ENCODE data around the gene MMP17. TPM values are rescaled to one million over a fixed set of nuclear protein-coding genes. Genes with fewer than 3 reads are reported as not detected.

Gene MMP17
- total and polyA plus RNA-seq, 5 donors from 2014 or later, result 0.51 TPM; not detected in 4

DNA sequence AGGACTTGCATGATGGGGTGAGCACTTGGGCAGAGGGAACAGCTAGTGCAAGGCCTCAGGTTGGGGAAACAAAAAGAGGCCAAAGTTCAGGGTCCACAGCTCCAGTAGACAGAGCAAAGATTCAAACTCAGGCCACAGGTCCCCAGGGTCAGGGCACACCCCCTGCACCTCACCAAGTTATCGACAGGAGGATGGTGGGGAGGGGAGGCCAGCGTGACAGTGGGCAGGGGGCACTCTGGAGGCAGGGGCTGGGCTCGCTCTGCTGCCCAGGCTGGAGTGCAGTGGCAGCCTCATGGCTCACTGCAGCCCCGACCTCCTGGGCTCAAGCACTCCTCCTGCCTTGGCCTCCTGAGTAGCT, 33.9 kb downstream of the MMP17 start:
- Mint-ChIP-seq H3K27ac (no peak overlapping the region), H3K9me3 (no peaks in the 10 kb centered on the region), H3K36me3 (no peaks in the 10 kb centered on the region), H3K4me3 (no peak overlapping the region), H3K27me3 (peaks cover 5% of the 10 kb centered on the region), H3K4me1 (peaks cover 0 to 4% (median under 1%) of the 10 kb centered on the region in 4 donors)
- Histone ChIP-seq H3K27me3 (ENCODE audit: control insufficient read depth, insufficient read depth, low read length) (no peaks in the 10 kb centered on the region), H3K9me3 (ENCODE audit: control insufficient read depth in 2 of 2, low read length in 2 of 2) (no peaks in the 10 kb centered on the region), H3K27ac (ENCODE audit: insufficient read depth, low read length, poor library complexity, severe bottlenecking) (no peak overlapping the region), H3K4me3 (ENCODE audit: low read depth, low read length) (no peak overlapping the region), H3K36me3 (ENCODE audit: control insufficient read depth, insufficient read depth, low read length) (no peaks in the 10 kb centered on the region), H3K4me1 (ENCODE audit: control insufficient read depth, insufficient read depth, low read length, poor library complexity, severe bottlenecking) (no peaks in the 10 kb centered on the region)
- DNase-seq, result no peak
- ATAC-seq (ENCODE audit: low read depth in 2 of 2), result no peak

DNA sequence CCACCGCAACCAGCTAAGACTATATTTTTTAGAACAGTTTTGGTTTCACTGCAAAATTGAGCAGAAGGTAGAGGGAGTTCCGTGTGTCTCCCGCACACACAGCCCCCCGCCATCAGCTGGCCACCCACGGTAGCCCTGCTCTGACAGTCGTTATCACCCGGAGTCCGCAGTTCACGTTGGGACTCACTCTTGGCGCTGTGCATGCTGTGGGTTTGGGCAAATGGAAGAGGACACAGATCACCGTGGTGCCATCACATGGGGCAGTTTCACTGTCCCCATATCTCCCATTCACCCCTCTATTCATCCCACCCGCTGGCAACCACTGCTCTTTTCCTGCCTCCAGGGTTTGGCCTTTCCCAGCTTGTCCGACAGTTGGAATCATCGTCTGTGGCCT, 34.4 kb downstream of the MMP17 start:
- peaks cover 0 to 4% (median under 1%) of the 10 kb centered on the region in 4 donors for H3K4me1 Mint-ChIP-seq
- ATAC-seq (ENCODE audit: low read depth in 2 of 2), result no peak
- Histone ChIP-seq H3K4me3 (ENCODE audit: low read depth, low read length) (no peak overlapping the region), H3K27me3 (ENCODE audit: control insufficient read depth, insufficient read depth, low read length) (no peaks in the 10 kb centered on the region), H3K9me3 (ENCODE audit: control insufficient read depth in 2 of 2, low read length in 2 of 2) (no peaks in the 10 kb centered on the region), H3K27ac (ENCODE audit: insufficient read depth, low read length, poor library complexity, severe bottlenecking) (no peak overlapping the region), H3K36me3 (ENCODE audit: control insufficient read depth, insufficient read depth, low read length) (no peaks in the 10 kb centered on the region), H3K4me1 (ENCODE audit: control insufficient read depth, insufficient read depth, low read length, poor library complexity, severe bottlenecking) (no peaks in the 10 kb centered on the region)
- H3K27me3 Mint-ChIP-seq, result peaks cover 5% of the 10 kb centered on the region
- no peaks in the 10 kb centered on the region for H3K36me3 Mint-ChIP-seq
- H3K9me3 Mint-ChIP-seq, result no peaks in the 10 kb centered on the region
- no peak overlapping the region for H3K4me3 Mint-ChIP-seq
- H3K27ac Mint-ChIP-seq, result no peak overlapping the region
- DNase-seq, result no peak

DNA sequence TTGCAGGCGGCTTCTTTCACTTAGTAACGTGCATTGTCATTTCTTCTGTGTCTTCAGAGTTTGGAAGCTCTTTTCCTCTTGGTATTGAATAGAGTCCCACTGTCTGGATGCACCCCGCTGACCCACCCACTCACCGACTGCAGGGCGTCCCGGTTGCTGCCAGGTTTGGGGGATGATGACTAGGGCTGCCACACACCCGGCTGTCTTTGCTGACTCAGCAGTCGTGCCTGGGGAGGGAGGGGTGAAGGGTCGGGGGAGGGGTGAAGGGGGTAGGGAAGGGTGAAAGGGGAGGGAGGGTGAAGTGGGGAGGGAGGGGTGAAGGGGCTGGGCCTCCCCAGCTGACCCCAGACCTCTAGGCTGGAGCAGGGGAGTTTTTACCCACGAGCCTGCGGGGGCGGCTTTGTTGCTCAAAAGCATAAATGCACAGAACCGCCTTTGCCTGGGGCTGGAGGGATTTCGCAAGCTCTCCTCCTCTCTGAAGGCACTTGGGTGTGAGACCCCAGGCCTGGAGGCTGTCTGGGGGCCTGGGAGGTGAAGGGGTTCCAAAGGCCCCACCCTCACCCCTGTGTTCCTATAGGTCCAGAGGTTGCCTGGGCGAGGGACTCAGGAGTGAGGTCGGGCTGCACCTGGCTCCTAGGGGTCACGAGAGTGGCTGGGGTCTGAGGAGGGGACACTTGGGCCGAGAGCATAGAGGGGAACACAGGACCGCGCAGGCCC, 35.0 kb downstream of the MMP17 start:
- Histone ChIP-seq H3K27ac (ENCODE audit: insufficient read depth, low read length, poor library complexity, severe bottlenecking) (no peak overlapping the region), H3K36me3 (ENCODE audit: control insufficient read depth, insufficient read depth, low read length) (no peaks in the 10 kb centered on the region), H3K9me3 (ENCODE audit: control insufficient read depth in 2 of 2, low read length in 2 of 2) (no peaks in the 10 kb centered on the region), H3K4me3 (ENCODE audit: low read depth, low read length) (no peak overlapping the region), H3K27me3 (ENCODE audit: control insufficient read depth, insufficient read depth, low read length) (no peaks in the 10 kb centered on the region), H3K4me1 (ENCODE audit: control insufficient read depth, insufficient read depth, low read length, poor library complexity, severe bottlenecking) (no peaks in the 10 kb centered on the region)
- DNase-seq (no peak), ATAC-seq (ENCODE audit: low read depth in 2 of 2) (no peak)
- peaks cover 0 to 4% (median under 1%) of the 10 kb centered on the region in 4 donors for H3K4me1 Mint-ChIP-seq
- H3K4me3 Mint-ChIP-seq, result no peak overlapping the region
- peaks cover 5% of the 10 kb centered on the region for H3K27me3 Mint-ChIP-seq
- no peaks in the 10 kb centered on the region for H3K36me3 Mint-ChIP-seq
- H3K9me3 Mint-ChIP-seq, result no peaks in the 10 kb centered on the region
- H3K27ac Mint-ChIP-seq, result no peak overlapping the region

DNA sequence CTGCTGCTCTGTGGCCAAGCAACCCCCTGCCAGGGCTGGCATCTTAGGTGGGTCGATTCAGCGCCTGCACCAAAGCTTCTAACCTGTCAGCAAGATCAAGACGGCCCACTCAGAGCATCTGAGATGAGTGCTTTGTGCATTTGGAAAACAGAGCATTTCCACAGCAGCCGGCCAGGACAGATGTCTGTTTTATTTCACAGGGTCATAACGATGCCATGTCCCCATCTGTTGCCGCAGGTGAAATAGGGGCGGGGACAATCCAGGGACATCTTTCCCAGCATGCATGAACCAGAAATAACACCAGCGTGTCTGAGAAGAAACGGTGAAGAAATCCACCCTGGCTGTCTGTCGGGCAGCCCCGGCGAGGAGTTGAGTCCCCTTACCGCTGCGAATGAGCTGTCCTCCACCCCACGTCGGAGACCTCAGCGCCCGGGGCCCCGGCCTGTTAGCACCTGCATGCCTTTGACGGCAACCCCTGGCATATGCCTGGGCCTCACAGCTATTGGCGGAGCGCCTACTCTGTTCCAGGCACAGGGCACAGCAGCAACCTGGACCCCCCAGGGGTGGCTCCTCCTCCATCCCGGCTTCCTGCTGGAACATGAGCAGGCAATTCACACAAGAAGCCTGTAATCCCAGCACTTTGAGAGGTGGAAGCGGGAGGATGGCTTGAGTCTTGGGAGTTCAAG, 35.7 kb downstream of the MMP17 start:
- Mint-ChIP-seq H3K36me3 (no peaks in the 10 kb centered on the region), H3K27me3 (peaks cover 5% of the 10 kb centered on the region)
- no peak for DNase-seq

DNA sequence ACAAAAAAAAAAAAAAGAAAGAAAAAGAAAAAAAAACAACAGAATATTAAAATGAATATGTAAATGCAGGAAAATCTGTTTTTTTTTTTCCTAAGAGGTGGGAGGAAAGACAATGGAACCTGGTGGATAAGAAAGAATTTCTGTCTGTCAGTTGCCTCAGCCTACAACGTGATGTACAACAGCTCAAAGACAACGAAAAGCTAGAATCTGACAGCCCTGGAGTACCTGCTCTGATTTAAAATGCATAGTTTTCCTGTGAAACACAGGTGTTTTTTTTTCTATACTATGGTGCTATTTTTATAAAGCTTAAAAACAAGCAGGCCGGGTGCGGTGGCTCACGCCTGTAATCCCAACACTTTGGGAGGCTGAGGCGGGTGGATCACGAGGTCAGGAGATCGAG, 36.3 kb downstream of the MMP17 start:
- H3K27me3 ChIP-seq (ENCODE audit: control insufficient read depth, insufficient read depth, low read length), result no peaks in the 10 kb centered on the region
- no peaks in the 10 kb centered on the region for H3K9me3 ChIP-seq (ENCODE audit: control insufficient read depth in 2 of 2, low read length in 2 of 2)
- ATAC-seq (ENCODE audit: low read depth in 2 of 2) (no peak), DNase-seq (no peak)
- peaks cover 0 to 4% (median under 1%) of the 10 kb centered on the region in 4 donors for H3K4me1 Mint-ChIP-seq
- no peak overlapping the region for H3K4me3 Mint-ChIP-seq
- peaks cover 5% of the 10 kb centered on the region for H3K27me3 Mint-ChIP-seq
- H3K4me3 ChIP-seq (ENCODE audit: low read depth, low read length), result no peak overlapping the region
- no peak overlapping the region for H3K27ac ChIP-seq (ENCODE audit: insufficient read depth, low read length, poor library complexity, severe bottlenecking)
- H3K36me3 ChIP-seq (ENCODE audit: control insufficient read depth, insufficient read depth, low read length), result no peaks in the 10 kb centered on the region
- H3K27ac Mint-ChIP-seq, result no peak overlapping the region
- no peaks in the 10 kb centered on the region for H3K36me3 Mint-ChIP-seq
- H3K4me1 ChIP-seq (ENCODE audit: control insufficient read depth, insufficient read depth, low read length, poor library complexity, severe bottlenecking), result no peaks in the 10 kb centered on the region
- H3K9me3 Mint-ChIP-seq, result no peaks in the 10 kb centered on the region

More for the DNA sequence above, 35.7 kb downstream of the MMP17 start:
- Histone ChIP-seq H3K27ac (ENCODE audit: insufficient read depth, low read length, poor library complexity, severe bottlenecking) (no peak overlapping the region), H3K4me3 (ENCODE audit: low read depth, low read length) (no peak overlapping the region), H3K4me1 (ENCODE audit: control insufficient read depth, insufficient read depth, low read length, poor library complexity, severe bottlenecking) (no peaks in the 10 kb centered on the region), H3K36me3 (ENCODE audit: control insufficient read depth, insufficient read depth, low read length) (no peaks in the 10 kb centered on the region), H3K9me3 (ENCODE audit: control insufficient read depth in 2 of 2, low read length in 2 of 2) (no peaks in the 10 kb centered on the region), H3K27me3 (ENCODE audit: control insufficient read depth, insufficient read depth, low read length) (no peaks in the 10 kb centered on the region)
- no peaks in the 10 kb centered on the region for H3K9me3 Mint-ChIP-seq
- peaks cover 0 to 4% (median under 1%) of the 10 kb centered on the region in 4 donors for H3K4me1 Mint-ChIP-seq
- peak overlapping the region in 1 of 3 donors; percentile 14 for H3K27ac Mint-ChIP-seq
- H3K4me3 Mint-ChIP-seq, result no peak overlapping the region
- ATAC-seq (ENCODE audit: low read depth in 2 of 2), result no peak

DNA sequence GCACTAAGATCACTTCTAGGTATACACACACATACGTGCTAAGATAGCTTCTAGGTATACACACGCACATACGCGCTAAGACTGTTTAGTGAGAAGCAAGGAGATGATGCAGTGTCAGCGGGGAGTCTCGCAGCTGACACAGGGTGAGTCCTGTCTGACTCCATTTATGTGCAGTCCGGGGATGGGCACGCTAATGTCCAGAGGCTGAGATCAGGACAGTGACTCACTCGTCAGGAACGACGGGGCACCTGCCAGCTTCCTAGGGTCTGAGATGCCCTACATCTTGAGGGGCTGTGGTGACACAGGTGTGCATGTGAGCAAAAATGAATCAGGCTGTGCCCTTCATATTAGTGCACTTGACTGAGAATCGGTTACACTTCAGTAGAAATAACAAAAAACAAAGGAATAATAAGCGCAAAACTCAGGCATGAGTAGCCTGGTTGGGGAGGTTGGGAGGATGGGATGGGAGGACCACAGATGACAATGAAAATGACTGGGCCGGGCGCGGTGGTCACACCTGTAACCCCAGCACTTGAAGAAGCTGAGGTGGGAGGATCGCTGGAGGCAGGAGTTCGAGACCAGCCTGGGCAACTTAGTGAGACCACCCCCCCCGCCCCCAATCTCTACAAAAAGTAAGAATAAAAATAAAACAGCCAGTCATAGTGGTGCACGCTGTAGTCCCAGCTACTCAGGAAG, 37.1 kb downstream of the MMP17 start:
- Mint-ChIP-seq H3K4me3 (no peak overlapping the region), H3K27me3 (peaks cover 5% of the 10 kb centered on the region), H3K36me3 (no peaks in the 10 kb centered on the region), H3K9me3 (no peaks in the 10 kb centered on the region), H3K4me1 (peaks cover 0 to 4% (median under 1%) of the 10 kb centered on the region in 4 donors), H3K27ac (no peak overlapping the region)
- no peaks in the 10 kb centered on the region for H3K4me1 ChIP-seq (ENCODE audit: control insufficient read depth, insufficient read depth, low read length, poor library complexity, severe bottlenecking)
- DNase-seq, result no peak
- H3K4me3 ChIP-seq (ENCODE audit: low read depth, low read length), result no peak overlapping the region
- no peak for ATAC-seq (ENCODE audit: low read depth in 2 of 2)
- no peaks in the 10 kb centered on the region for H3K27me3 ChIP-seq (ENCODE audit: control insufficient read depth, insufficient read depth, low read length)
- H3K27ac ChIP-seq (ENCODE audit: insufficient read depth, low read length, poor library complexity, severe bottlenecking), result no peak overlapping the region
- H3K9me3 ChIP-seq (ENCODE audit: control insufficient read depth in 2 of 2, low read length in 2 of 2), result no peaks in the 10 kb centered on the region
- H3K36me3 ChIP-seq (ENCODE audit: control insufficient read depth, insufficient read depth, low read length), result no peaks in the 10 kb centered on the region

DNA sequence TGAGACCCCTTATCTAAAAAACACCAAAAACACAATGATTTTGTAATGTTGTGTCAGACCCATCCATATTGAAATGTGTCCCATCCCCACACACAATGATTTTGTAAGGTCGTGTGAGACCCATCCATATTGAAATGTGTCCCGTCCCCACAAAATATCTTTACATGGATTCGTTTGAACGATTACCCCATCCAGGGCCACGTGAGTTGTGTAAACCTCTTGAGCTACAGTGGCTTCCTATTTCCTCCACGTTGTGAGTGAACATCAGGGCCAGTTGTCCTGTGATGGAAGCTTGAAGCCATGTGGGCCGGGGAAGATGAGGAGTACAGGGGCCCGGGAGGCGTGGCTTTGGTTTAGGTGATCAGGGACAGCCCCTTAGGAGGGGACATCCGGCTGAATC, 39.3 kb downstream of the MMP17 start:
- H3K36me3 ChIP-seq (ENCODE audit: control insufficient read depth, insufficient read depth, low read length), result no peaks in the 10 kb centered on the region
- H3K27me3 ChIP-seq (ENCODE audit: control insufficient read depth, insufficient read depth, low read length), result no peaks in the 10 kb centered on the region
- Mint-ChIP-seq H3K4me1 (peaks cover 0 to 4% (median 0%) of the 10 kb centered on the region in 4 donors), H3K9me3 (peaks cover 0 to 2% (median 0%) of the 10 kb centered on the region in 7 donors), H3K36me3 (no peaks in the 10 kb centered on the region), H3K27me3 (peaks cover 1% of the 10 kb centered on the region), H3K4me3 (no peak overlapping the region), H3K27ac (no peak overlapping the region)
- no peak overlapping the region for H3K4me3 ChIP-seq (ENCODE audit: low read depth, low read length)
- no peak overlapping the region for H3K27ac ChIP-seq (ENCODE audit: insufficient read depth, low read length, poor library complexity, severe bottlenecking)
- ATAC-seq (ENCODE audit: low read depth in 2 of 2) (no peak), DNase-seq (no peak)
- H3K9me3 ChIP-seq (ENCODE audit: control insufficient read depth in 2 of 2, low read length in 2 of 2), result no peaks in the 10 kb centered on the region
- no peaks in the 10 kb centered on the region for H3K4me1 ChIP-seq (ENCODE audit: control insufficient read depth, insufficient read depth, low read length, poor library complexity, severe bottlenecking)
